Stimulated activated CD8-positive, alpha-beta memory T cell treated with anti-CD3 and anti-CD28 coated beads, Interleukin-12 subunit alpha, Interleukin-12 subunit beta, amount 100 ng/mL, for 1 hour (primary cell): ENCODE results near the gene TMEM184A.

Experiments used
- DNase-seq: peaks from one replicate; pipeline ENCODE4 v3.0.0-alpha.2; 2020; ENCODE audit warnings: low read depth

TMEM184A gene

DNA sequence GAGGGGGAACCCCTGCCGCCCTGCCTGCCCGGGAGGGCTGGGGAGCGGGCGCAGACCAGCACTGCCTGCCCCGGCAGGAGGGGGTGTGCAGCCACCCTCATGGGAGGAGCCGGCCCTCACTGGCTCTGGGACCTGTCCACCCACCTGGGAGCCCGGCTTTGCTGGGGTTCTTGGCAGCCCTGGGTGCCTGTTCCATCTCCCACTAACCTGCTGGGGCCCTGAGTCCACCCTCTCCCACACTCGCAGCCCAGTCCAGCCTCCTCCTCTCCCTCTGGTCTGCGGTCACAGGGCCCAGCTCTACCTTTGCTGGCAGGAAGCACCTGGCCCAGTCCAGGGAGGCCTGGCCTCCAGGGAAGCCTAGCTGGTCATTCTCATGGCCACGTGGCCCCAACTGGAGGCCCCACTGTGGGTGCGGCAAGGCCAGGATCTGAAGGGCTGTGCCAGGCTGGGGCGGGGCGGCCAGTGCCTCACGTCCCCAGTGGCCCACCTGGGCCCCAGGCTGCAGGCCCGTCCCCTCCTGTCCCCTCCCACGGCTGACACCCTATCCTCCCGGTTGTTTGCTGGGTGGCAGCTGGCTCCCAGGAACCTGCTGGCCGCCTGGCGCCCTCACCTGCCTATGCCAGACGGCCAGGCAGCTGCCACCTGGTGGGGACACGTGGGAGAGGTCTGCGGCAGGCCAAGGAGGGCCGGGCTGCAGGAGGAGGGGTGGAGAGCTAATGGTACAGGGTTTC lies at the start of gene TMEM184A:
TMEM184A (minus strand) TSS at position 393 of the 731 bp plus-strand sequence. CDS start 721 bp downstream, outside the sequence.
- no peak for DNase-seq

DNA sequence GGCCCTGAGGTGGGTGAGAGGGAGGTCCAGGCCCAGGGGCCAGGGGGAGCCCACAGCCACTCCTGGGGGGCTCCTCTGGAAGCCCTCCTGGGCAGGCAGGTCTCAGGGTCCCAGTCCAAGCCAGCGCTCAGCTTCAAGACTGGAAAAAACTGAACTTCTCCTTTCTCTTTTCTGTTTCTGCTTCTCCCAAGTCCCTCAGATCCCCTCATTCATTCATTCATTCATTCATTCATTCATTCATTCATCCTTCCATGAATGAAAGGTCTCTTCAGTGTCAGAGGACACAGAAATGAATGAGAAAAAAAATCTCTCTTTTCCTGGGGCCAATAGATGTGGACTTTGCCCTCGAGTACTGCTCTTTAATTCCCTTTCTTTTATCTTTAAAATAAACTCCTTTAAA lies 48.4 kb upstream of the TMEM184A start:
- DNase-seq, result no peak

DNA sequence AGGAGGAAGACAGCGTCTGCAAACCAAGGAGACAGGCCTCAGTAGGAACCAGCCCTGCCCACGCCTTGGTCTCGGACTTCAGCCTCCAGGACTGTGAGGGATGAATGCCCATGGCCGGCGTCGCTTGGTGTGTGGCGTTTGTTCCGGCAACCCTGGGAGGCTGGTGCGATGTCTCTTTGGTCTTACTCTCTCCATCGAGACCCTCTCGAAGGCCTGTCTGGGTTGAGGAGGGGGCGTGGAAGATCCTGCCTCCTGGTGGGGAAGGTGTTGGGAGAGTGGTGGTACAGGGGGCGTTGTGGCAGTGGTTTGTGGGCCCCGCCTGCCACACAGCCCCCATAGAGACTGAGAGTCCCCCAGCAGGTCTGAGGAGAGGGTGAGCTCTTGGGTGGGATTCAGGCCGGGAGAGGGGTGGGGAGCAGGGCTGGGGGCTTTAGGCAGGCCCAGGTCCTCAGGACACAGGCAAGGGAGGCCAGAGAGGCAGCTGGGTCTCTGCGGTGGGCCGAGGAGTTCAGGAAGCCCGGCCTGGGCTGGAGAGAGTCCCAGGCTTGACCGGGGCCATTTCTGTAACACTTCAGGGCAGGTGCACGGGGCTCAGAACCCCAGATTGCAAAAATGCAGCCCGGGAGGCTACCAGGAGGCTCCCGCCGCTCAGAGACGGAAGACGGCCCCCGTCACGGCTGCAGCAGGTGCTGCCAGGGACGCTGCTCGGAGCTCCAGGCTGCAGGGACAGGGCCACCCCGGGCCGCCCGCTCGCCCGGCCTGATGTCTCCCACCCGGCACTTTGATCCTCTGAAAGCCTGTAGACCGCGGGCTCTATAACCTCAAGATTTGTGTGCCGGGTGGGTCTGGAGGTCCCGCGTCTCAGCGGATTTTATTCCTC lies 47.6 kb upstream of the TMEM184A start:
- no peak for DNase-seq

DNA sequence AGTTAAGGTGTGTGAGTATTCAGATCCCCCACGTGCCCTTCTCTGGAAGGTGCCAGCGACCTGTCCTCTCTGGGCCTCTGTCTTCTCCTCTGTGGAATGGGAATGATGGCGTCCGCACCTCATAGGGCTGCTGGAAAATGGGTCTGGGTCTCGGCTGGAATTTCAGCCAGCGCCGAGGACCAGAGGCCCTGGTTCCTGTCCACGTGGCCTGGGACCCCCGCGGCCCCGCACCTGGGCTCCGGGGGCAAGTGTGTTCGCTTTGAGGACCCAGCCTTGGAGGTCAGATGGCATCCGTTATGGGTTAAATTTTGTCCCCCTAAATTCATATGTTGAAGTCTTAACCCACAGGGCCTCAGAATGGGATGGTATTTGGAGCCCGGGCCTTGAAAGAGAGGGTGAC lies 46.4 kb upstream of the TMEM184A start:
- no peak for DNase-seq

DNA sequence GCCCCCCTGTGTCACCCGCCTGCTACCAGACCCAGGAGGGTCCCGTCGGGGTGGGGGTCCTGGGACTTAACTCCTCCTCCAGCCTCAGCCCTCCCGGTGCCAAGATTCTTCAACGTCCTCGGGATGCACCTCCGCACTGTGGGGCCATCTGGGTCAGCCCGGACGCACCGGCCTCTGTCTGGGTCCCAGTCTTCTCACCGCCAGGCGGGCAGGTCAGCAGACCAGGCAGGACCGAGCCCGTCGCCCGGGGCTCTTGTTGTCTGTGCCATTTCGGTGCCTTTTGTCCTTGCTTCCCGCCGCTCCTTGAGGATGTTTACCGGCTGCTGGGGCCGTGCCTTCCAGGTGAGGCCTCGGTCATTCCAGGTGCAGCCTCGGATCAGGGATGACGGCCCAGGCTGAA lies 46.0 kb upstream of the TMEM184A start:
- no peak for DNase-seq

DNA sequence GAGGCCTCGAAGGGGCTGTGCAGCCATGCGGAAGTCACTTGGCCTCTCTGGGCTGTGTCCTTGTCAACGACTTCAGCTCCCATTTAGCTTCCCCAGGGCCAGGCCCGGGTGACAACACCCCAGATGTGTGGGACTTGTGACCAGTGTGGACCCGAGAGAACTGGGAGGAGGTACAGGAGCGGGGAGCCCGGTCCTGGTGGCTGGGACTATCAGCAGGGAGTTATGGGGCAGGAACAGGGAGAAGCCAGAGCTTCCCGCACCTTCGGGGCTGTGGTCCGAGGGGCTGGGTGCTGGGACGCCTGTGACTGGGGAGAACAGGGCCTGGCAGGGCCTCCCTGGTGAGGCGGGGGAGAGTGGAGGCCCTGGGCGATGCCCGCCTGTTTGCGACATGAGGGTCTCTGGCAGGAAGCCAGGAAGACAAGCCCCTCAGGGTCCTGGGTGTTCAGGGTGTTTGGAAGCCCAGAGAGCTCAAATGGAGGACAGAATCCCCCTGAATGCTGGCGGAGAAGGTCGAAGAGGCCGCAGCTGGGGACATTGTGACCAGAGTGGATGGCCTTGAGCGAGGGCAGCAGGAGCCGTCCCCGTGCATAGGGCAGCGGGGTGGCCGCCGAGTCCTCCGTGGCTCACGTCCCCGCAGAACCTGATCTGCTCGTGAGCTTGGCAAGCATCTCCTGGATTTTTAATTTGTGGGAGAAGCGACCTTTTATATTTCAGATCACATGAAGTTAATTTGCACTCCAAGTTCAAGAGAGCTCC lies 43.8 kb upstream of the TMEM184A start:
- DNase-seq, result no peak

DNA sequence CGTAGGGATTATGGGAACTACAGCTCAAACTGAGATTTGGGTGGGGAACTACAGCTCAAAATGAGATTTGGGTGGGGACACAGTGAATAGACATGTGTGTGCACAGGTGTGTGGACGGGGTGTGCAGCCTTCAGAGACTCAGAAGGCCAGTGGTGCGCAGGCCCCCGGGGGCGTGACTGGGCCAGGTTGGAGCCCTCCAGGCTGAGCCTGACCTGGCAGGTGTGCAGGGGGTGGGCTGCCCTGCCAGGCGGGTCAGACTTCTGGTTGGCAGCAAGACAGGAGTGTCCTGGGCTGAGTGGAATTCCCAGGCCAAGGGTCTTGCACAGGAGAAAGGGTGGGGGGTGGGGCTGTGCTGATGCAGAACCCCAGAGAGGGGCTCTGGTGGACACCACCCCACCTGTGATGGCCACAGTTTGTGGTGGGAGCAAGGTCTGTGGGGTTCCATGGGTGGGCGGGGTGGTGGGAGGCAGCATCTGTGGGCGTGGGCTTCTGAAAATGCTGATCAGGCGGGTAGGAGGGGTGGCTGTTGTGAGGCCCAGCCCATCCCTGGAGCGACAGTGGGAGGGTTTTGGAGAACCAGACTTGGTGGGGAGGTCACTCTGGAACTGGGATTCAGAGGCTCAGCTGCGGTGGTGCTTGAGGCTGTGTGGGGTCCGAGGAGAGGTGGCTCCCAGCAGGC lies 43.1 kb upstream of the TMEM184A start:
- DNase-seq, result no peak

DNA sequence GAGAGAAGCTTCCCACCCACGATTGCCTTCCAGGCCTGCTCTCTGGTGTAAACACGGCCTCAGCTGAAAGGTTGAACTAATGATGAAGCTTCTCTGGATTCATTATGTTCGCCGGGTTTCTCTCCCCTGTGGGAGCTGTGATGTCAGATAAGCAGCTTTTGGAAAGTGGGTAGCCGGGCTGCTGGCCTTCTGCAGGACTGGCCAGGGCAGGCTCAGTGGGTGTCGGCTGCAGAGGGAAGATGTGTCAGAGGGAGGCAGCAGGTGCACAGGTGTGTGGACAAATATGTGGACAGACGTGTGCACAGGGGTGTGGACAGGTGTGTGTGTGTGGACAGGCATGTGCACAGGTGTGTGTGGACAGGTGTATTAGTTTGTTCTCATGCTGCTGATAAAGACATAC lies 42.3 kb upstream of the TMEM184A start:
- no peak for DNase-seq

DNA sequence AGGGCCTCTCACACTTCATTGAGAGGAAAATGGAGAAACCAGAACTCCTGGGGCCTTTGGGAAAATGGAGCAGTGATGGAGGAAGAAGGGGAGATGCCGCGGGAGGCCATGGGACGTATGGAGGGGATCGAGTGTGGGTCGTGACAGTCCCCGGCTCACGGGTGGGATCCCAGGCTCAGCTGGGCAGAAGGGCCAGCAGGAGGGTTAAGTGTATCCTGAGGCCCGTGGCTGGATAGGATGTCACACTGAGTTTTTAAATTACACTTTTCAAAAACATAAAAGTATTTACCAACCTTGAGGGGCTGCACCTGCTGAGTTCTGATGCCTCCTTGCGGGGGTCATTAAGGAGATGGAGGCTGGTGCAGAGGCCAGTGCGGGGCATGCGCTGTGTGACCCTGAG lies 41.8 kb upstream of the TMEM184A start:
- no peak for DNase-seq

DNA sequence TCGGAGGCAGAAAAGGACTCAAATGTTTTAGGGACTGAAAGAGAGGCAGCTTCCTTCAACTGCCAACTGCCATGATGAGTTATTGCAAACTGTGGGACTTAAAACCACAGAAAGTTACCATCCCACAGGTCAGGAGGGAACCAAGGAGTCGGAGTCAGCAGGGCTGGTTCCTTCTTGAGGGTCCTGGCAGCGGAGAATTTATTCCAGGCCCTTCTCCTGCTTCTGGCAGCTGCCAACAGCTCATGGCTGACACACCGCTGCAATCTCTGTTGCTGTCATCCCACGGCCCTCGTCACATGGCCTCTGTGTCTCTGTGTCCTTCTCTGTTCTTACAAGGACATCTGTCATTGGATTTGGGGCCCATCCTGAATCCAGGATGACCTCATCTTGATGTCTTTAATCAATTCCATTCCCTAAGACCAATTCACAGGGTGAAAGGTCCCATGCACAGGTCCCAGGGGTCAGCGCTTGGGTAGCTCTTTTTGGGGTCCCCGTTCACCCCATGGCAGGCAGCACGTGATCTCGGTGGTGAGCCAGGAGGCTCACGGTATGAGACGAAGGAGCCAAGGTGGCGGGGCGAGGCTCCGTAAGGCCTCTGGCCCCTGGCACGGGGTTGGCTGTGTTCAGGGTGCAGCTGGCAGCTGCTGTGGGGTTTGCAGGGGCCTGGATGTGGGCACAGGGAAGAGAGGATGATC lies 41.2 kb upstream of the TMEM184A start:
- DNase-seq, result no peak

DNA sequence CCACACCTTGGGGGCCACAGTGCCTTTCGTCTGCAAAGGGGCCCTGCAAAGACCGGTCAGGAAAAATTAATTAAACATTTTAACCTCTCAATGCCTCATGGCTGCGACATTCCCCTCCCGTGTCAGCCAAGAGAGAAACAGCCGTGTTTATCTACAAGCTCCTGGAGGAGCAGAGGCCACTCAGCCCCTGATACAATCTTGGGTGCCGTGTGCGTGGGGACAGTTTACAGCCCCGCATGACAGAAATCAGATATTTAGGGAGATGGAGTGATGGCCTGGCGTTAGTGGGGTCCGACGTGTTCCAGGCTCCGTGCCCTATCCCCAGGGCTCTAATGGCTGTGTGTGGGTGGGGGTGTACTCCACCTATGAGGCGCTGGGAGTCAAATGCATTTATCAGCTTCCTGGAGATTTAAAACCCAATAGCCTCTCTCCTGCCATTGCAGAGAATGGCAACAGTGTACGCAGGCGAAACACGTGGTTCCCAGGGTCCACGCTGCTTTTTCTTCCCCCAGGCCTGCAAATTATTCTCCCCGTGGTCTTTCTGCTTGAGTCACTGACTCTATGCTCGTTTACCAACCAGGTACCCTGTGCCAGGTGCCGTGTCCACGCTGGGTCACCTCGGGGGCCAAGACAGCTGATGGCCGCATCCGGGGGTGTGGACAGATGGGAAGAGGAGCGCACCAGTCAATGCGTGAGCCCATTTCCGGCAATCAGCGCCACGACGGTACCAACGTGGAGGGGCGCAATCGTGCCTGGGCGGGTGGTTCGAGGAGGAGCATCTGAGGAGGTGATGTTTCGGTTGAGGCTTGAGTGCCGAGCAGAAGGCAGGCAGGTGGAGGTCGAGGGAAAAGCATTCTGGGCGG lies 40.4 kb upstream of the TMEM184A start:
- no peak for DNase-seq

DNA sequence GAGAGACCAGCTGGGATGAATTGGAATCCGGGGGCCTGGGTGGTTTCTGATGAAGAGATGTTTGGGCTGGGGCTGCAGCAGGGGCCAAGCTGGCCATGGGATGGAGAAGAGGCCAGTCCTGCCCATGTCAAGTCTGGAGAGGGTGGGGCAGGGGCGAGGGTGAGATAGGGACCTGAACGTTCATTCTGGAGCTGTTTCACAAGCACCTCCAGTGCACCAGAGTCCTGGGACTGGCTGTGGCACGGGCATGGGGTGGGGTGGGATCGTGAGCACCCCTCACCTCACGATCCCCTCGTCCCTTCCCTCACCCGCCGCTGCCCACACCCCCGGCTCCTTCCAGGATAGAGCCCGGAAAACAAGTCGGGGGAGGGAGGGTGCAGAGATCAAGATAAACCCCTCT lies 39.6 kb upstream of the TMEM184A start:
- no peak for DNase-seq

DNA sequence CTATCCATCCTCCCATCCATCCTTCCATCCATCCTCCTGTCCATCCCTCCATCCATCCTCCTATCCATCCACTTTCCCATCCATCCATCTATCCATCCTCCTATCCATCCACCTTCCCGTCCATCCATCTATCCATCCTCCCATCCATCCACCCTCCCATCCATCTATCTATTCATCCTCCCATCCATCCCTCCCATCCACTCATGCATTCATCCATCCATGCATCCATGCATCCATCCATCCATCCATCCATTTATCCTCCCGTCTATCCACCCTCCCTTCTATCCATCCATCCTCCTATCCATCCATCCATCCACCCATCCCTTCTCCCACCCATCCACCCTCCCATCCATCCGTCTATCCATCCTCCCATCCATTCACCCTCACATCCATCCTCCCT lies 39.0 kb upstream of the TMEM184A start:
- no peak for DNase-seq

DNA sequence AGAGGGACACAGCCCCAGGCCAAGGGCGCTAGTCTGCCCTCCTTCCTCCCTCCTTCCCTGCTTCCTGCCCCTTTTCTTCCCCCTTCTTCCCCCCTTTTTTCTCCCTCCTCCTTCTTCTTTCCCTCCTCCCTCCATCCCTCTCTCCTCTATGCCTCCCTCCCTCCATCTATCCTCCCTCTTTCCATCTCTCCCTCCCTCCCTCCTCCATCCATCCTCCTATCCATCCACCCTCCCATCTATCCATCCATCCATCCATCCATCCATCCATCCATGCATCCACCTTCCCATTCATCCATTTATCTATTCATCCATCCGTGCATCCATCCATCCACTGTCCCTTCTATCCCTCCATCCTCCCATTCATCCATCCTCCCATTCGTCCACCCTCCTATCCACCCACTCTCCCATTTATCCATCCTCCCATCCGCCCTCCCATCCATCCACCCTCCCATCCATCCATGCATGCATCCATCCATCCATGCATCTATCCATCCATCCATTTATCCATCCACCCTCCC lies 38.0 kb upstream of the TMEM184A start:
- DNase-seq, result no peak

DNA sequence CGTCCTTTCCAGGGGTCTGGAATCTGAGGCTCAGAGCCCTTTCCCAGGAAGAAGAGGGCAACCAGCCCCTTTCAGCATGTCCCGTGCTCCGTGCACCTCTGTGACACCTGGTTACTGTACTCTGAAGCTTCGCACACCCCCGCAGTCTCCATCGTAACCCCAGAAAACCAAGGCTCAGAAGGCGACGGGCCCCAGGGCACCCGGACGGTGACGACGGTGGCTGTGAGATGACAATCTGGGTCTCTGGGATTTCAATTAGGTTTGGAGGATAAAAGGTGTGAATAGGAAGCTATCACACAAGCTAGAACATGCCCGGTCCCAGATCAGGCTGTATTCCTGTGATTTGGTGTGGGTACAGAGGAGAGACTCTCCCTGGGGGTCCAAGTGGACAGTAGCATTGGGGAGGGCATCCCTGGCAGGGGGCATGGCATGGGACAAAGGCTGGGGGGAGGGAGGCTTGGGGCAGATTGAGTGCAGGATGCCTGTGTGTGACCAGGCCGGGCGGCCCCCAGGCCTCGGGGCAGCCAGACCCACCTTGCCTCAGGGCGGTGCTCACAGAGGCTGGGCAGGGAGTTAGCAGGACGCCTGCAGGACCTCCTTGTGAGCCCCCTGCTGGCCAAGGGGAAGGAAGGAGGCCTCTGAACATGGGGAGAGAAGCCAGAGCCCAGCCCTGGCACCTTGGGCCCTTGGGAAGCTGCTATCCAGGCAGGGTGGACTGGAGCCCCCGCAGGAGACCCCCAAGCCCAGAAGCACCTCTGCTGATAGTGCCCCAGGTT lies 37.3 kb upstream of the TMEM184A start:
- DNase-seq, result no peak

DNA sequence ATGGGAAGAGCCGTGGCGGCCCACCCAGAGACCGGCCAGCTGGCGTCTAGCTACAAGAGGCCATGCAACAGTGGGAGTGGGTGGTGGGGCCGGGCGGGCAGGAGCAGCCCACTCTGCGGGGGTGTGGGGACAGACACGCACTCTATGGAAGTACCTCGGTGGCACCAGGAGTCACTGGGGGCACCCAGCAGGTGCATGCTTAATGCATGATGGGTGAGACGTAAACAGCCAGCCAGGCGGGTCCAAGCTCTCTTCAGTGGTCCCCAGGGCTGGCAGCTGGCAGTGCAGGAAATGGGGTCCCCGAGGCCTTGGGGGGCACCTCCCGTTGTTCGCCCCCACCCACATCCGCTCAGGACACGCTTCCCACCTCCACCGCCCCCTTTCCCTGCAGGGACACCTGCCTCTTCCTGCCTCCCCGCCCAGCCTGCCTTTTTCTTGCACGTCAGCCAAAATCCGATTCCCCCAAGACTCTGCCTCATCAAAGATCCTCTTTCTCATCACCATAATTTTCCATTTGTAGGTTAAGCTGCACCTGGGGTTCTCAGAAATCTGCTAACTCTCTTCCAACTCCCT lies 36.4 kb upstream of the TMEM184A start:
- DNase-seq, result no peak

DNA sequence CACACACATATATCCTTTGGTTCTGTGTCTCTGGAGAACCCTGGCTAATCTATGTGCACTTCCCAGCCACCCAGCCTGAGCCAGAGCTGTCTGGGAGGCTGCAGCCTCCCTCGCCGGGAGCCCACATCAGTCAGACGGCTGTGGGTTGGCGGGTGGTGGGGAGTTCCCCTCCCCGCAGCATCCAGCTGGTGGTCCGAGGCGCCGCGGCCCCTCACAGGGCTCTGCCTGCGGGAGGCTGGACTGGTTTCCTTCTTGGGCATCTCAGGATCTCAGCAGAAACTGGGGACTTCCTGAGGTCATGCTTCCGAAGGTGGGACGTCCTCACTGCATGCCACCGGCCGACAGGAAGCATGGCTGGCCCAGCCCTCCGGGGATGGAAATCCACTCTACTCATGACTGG lies 35.9 kb upstream of the TMEM184A start:
- no peak for DNase-seq

DNA sequence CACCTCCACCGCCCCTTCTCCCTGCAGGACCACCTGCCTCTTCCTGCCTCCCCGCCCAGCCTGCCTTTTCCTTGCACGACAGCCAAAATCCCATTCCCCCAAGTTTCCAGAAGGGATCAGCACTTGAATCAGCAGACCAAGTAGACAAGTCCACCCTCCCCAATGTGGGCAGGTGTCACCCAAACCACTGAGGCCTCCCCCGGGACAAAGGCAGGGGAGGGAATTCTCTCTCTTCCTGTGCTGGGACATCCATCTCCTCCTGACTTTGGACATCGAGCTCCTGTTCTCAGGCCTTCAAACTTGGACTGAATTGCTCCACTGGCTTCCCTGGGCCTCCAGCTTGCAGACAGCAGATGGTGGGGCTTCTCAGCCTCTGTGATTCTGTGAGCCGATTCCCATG lies 35.4 kb upstream of the TMEM184A start:
- DNase-seq, result no peak

DNA sequence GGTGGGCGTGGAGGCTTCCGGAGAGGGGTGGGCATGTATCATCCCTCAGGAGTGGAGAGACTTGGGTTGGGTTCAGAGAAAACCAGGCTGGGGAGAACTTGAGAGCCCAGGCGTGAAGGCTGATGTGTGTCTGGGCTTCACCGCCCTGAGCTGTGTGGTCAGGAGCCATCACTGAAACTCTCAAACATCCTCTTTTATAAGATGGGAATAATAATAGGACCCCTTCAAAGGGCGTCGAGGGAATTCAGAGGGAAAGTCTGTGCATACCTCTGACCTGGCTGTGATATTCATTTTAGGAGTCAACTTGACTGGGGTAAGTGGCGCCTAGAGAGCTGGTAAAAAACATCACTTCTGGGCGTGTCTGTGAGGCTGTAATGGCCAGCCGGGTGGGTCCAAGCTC lies 34.9 kb upstream of the TMEM184A start:
- no peak for DNase-seq
